ENCODE data around the gene KRTAP12-4. TPM values are rescaled to one million over a fixed set of nuclear protein-coding genes. Genes with fewer than 3 reads are reported as not detected.

KRTAP12-4 gene
- total RNA-seq, 1 experiment from 2014 or later, result not detected

GRCh38 chr21:44609193-44609592 lies 45.3 kb downstream of the KRTAP12-4 start:
- no TSS peak for BruUV-seq (replicated peaks)

GRCh38 chr21:44606495-44606894 lies 48.0 kb downstream of the KRTAP12-4 start:
- Mint-ChIP-seq H3K4me3 (ENCODE audit: unreplicated experiment) (no peak overlapping the region), H3K27ac (ENCODE audit: low read depth, unreplicated experiment) (no peak overlapping the region), H3K36me3 (ENCODE audit: insufficient read depth, unreplicated experiment) (peaks cover 5% of the 10 kb centered on the region), H3K9me3 (ENCODE audit: unreplicated experiment) (peaks cover 17% of the 10 kb centered on the region), H3K4me1 (ENCODE audit: insufficient read depth, unreplicated experiment) (no peaks in the 10 kb centered on the region), H3K27me3 (ENCODE audit: insufficient read depth, unreplicated experiment) (peaks cover 70% of the 10 kb centered on the region)
- DNase-seq (ENCODE audit: unreplicated experiment), result no peak
- CTCF ChIA-PET, result no interaction called here
- no TSS peak for BruUV-seq (replicated peaks)
- POLR2A ChIA-PET, result no interaction called here
- intact Hi-C loops (cut with micrococcal nuclease), result no loop called here
- no peak for TF ChIP-seq CTCF (IDR thresholded peaks at IDR 0.05; ENCODE audit: unreplicated experiment)

More at GRCh38 chr21:44609193-44609592, 45.3 kb downstream of the KRTAP12-4 start:
- ChIA-PET POLR2A (no interaction called here), CTCF (no interaction called here)
- Mint-ChIP-seq H3K9me3 (ENCODE audit: unreplicated experiment) (peaks cover 25% of the 10 kb centered on the region), H3K27me3 (ENCODE audit: insufficient read depth, unreplicated experiment) (peaks cover 69% of the 10 kb centered on the region), H3K27ac (ENCODE audit: low read depth, unreplicated experiment) (no peak overlapping the region), H3K36me3 (ENCODE audit: insufficient read depth, unreplicated experiment) (peaks cover under 1% of the 10 kb centered on the region), H3K4me3 (ENCODE audit: unreplicated experiment) (no peak overlapping the region), H3K4me1 (ENCODE audit: insufficient read depth, unreplicated experiment) (no peaks in the 10 kb centered on the region)
- intact Hi-C loops (cut with micrococcal nuclease), result no loop called here
- DNase-seq (ENCODE audit: unreplicated experiment), result no peak
- TF ChIP-seq CTCF (IDR thresholded peaks at IDR 0.05; ENCODE audit: unreplicated experiment), result no peak

Other genes starting within 250 kb of the KRTAP12-4 start
- gene LRRC3, start 199.1 kb downstream of the KRTAP12-4 start, total RNA-seq (2022), result not detected in 2 replicates
- not detected in 2 replicates for gene KRTAP10-1, start 114.5 kb downstream of the KRTAP12-4 start, total RNA-seq (2022)
- gene KRTAP10-2, start 103.2 kb downstream of the KRTAP12-4 start, total RNA-seq (2022), result not detected in 2 replicates
- not detected in 2 replicates for gene KRTAP10-3, start 95.9 kb downstream of the KRTAP12-4 start, total RNA-seq (2022)
- gene KRTAP10-4, start 80.9 kb downstream of the KRTAP12-4 start, total RNA-seq (2022), result not detected in 2 replicates
- gene KRTAP10-5, start 74.1 kb downstream of the KRTAP12-4 start, total RNA-seq (2022), result not detected in 2 replicates
- not detected in 2 replicates for gene KRTAP10-6, start 62.2 kb downstream of the KRTAP12-4 start, total RNA-seq (2022)
- gene KRTAP10-7, start 54.1 kb downstream of the KRTAP12-4 start, total RNA-seq (2022), result not detected in 2 replicates
- gene KRTAP10-8, start 42.6 kb downstream of the KRTAP12-4 start, total RNA-seq (2022), result not detected in 2 replicates
- gene KRTAP10-9, start 27.6 kb downstream of the KRTAP12-4 start, total RNA-seq (2022), result not detected in 2 replicates
- gene KRTAP10-10, start 17.3 kb downstream of the KRTAP12-4 start, total RNA-seq (2022), result not detected in 2 replicates
- not detected in 2 replicates for gene KRTAP10-11, start 8.2 kb downstream of the KRTAP12-4 start, total RNA-seq (2022)
- not detected in 2 replicates for gene KRTAP12-3, start 3.3 kb upstream of the KRTAP12-4 start, total RNA-seq (2022)
- not detected in 2 replicates for gene KRTAP12-2, start 12.3 kb upstream of the KRTAP12-4 start, total RNA-seq (2022)
- not detected in 2 replicates for gene KRTAP12-1, start 27.5 kb upstream of the KRTAP12-4 start, total RNA-seq (2022)
- not detected in 2 replicates for gene KRTAP10-12, start 42.5 kb upstream of the KRTAP12-4 start, total RNA-seq (2022)
- not detected in 2 replicates for gene TSPEAR, start 56.9 kb upstream of the KRTAP12-4 start, total RNA-seq (2022)
- gene UBE2G2, start 147.2 kb upstream of the KRTAP12-4 start, total RNA-seq (2022), result 122 and 147 TPM in 2 replicates
- 59.5 and 62.3 TPM in 2 replicates for gene SUMO3, start 163.4 kb upstream of the KRTAP12-4 start, total RNA-seq (2022)
- gene PTTG1IP, start 219.0 kb upstream of the KRTAP12-4 start, total RNA-seq (2022), result 326 and 338 TPM in 2 replicates

Measured in MCF 10A (cell line).